GM23338 (cell line): ENCODE results near the gene PPP1R7. TPM values are rescaled to one million over a fixed set of nuclear protein-coding genes. Genes with fewer than 3 reads are reported as not detected.
A peak's percentile ranks its signal among the peaks of the same experiment; 100 is the strongest.

Source experiments
- ATAC-seq: fragments of 200-7000 bp; cut with Tn5 transposase; 3 replicates; pipeline ENCODE4 v1.9.1; 2020
- DNase-seq: peaks from one replicate; pipeline ENCODE4 v3.0.0-alpha.2; 2015; ENCODE audit warnings: low spot score
- H2AFZ ChIP-seq: fragments of 200-600 bp; sonication (generic); 2 replicates; pipeline ENCODE4 v1.8.0; 2016; ENCODE audit warnings: antibody characterized with exemption, mild to moderate bottlenecking, moderate library complexity
- H3F3A ChIP-seq: fragments of 200-600 bp; sonication (generic); replicated peaks from 2 replicates; pipeline ENCODE4 v1.8.0; 2017; ENCODE audit warnings: antibody characterized with exemption, mixed run types, low read depth
- H3K27ac ChIP-seq: fragments of 200-600 bp; sonication (generic); 2 replicates; pipeline ENCODE4 v1.6.1; 2016; ENCODE audit warnings: low read depth
- H3K27me3 ChIP-seq: fragments of 200-600 bp; sonication (generic); 2 replicates; pipeline ENCODE4 v1.8.0; 2016; ENCODE audit warnings: mild to moderate bottlenecking, mixed run types, moderate library complexity; ENCODE audit not compliant: insufficient read depth
- H3K36me3 ChIP-seq: fragments of 200-600 bp; sonication (generic); 2 replicates; pipeline ENCODE4 v1.8.0; 2016; ENCODE audit warnings: mild to moderate bottlenecking; ENCODE audit not compliant: insufficient read depth
- H3K4me1 ChIP-seq: fragments of 200-600 bp; sonication (generic); 2 replicates; pipeline ENCODE4 v1.8.0; 2016; ENCODE audit warnings: mild to moderate bottlenecking, moderate library complexity; ENCODE audit not compliant: insufficient read depth
- H3K4me2 ChIP-seq: fragments of 200-600 bp; sonication (generic); 2 replicates; pipeline ENCODE4 v1.7.1; 2017; ENCODE audit warnings: mixed run types
- H3K4me3 ChIP-seq: fragments of 200-600 bp; sonication (generic); 2 replicates; pipeline ENCODE4 v1.6.1; 2016; ENCODE audit warnings: mixed run types
- H3K79me2 ChIP-seq: fragments of 200-600 bp; sonication (generic); replicated peaks from 2 replicates; pipeline ENCODE4 v1.8.0; 2017; ENCODE audit warnings: mild to moderate bottlenecking; ENCODE audit not compliant: insufficient read depth
- H3K9me2 ChIP-seq: fragments of 200-600 bp; sonication (generic); 2 replicates; pipeline ENCODE4 v1.8.0; 2017; ENCODE audit not compliant: insufficient read depth
- H4K20me1 ChIP-seq: fragments of 200-600 bp; sonication (generic); replicated peaks from 2 replicates; pipeline ENCODE4 v1.8.0; 2017; ENCODE audit warnings: mild to moderate bottlenecking; ENCODE audit not compliant: insufficient read depth
- H3K27ac Mint-ChIP-seq: 2 replicates; pipeline ENCODE4 v1.8.0; 2020; ENCODE audit warnings: inconsistent platforms, mild to moderate bottlenecking, moderate library complexity, mixed read lengths
- H3K27me3 Mint-ChIP-seq: 3 replicates; pipeline ENCODE4 v1.8.0; 2022; ENCODE audit warnings: low read depth, mild to moderate bottlenecking, moderate library complexity, mixed read lengths, inconsistent platforms; ENCODE audit not compliant: insufficient read depth, poor library complexity
- H3K36me3 Mint-ChIP-seq: 3 replicates; pipeline ENCODE4 v1.8.0; 2021; ENCODE audit warnings: low read depth, mild to moderate bottlenecking, inconsistent platforms, moderate library complexity, mixed read lengths
- H3K4me1 Mint-ChIP-seq: 3 replicates; pipeline ENCODE4 v1.8.0; 2020; ENCODE audit warnings: mild to moderate bottlenecking, inconsistent platforms, mixed read lengths
- H3K4me3 Mint-ChIP-seq: 3 replicates; pipeline ENCODE4 v1.8.0; 2021; ENCODE audit warnings: moderate library complexity, mild to moderate bottlenecking, inconsistent platforms, mixed read lengths
- H3K9me3 Mint-ChIP-seq: 3 replicates; pipeline ENCODE4 v1.8.0; 2020; ENCODE audit warnings: moderate library complexity, mild to moderate bottlenecking, inconsistent platforms, mixed read lengths
- CREB1 ChIP-seq: fragments of 250-450 bp; sonication (Bioruptor Pico); IDR thresholded peaks from 2 replicates; pipeline ENCODE4 v1.5.0; 2020; ENCODE audit warnings: low read depth, mild to moderate bottlenecking, moderate library complexity
- EZH2phosphoT487 ChIP-seq: fragments of 200-600 bp; sonication (generic); IDR thresholded peaks from one replicate; pipeline ENCODE4 v1.8.1; 2018; ENCODE audit warnings: antibody characterized with exemption; ENCODE audit not compliant: unreplicated experiment
- JUNB ChIP-seq: IDR thresholded peaks from one replicate; pipeline ENCODE4 v1.6.1; 2016; ENCODE audit warnings: antibody characterized with exemption; ENCODE audit not compliant: unreplicated experiment
- NANOG ChIP-seq: IDR thresholded peaks from 2 replicates; pipeline ENCODE4 v1.6.1; 2016; ENCODE audit warnings: antibody characterized with exemption, borderline replicate concordance
- POLR2AphosphoS5 ChIP-seq: IDR thresholded peaks from 2 replicates; pipeline ENCODE4 v1.6.1; 2016; ENCODE audit warnings: antibody characterized with exemption, low read depth
- STAT1 ChIP-seq: IDR thresholded peaks from one replicate; pipeline ENCODE4 v1.6.1; 2016; ENCODE audit warnings: antibody characterized with exemption; ENCODE audit not compliant: unreplicated experiment
- ZNF114 ChIP-seq: fragments of 250-450 bp; sonication (Bioruptor Pico); IDR thresholded peaks from 2 replicates; pipeline ENCODE4 v1.5.0; 2020; ENCODE audit warnings: mild to moderate bottlenecking, moderate library complexity
- ZNF331 ChIP-seq: fragments of 250-450 bp; sonication (Bioruptor Pico); IDR thresholded peaks from 2 replicates; pipeline ENCODE4 v1.5.0; 2020; ENCODE audit warnings: low read depth, mild to moderate bottlenecking, moderate library complexity
- polyA plus RNA-seq: library from polyadenylated mRNA; unstranded; fragments of >200 nt; fragmentation: Nextera tagmentation; extraction: Ambion mirVana; gene quantifications from 2 replicates; pipeline ENCODE4 v1.2.1, GENCODE V29; 2016
- total RNA-seq: library from RNA; depleted of rRNA; stranded (reverse); fragments of >200 nt; shearing (Covaris generic); gene quantifications from 2 replicates; pipeline ENCODE4 v1.2.3, GENCODE V29; 2014
- TF ChIP-seq, protein P1 (sequence below), 2 experiments: fragments of 200-600 bp in 1 of 2; sonication (generic) in 1 of 2; conservative IDR thresholded peaks; 2 replicates each; pipeline versions ENCODE4 v1.5.1 to v1.6.1; 2016 to 2017; ENCODE audit warnings: antibody characterized with exemption in 2 of 2, low read depth in 2 of 2, mild to moderate bottlenecking in 2 of 2, moderate library complexity in 1 of 2
- TF ChIP-seq, protein P2 (sequence below): IDR thresholded peaks from 2 replicates; pipeline ENCODE4 v1.6.1; 2016; ENCODE audit warnings: antibody characterized with exemption

PPP1R7 gene
- total and polyA plus RNA-seq, 2 experiments from 2014 or later = 48.2 to 94.3 TPM

DNA sequence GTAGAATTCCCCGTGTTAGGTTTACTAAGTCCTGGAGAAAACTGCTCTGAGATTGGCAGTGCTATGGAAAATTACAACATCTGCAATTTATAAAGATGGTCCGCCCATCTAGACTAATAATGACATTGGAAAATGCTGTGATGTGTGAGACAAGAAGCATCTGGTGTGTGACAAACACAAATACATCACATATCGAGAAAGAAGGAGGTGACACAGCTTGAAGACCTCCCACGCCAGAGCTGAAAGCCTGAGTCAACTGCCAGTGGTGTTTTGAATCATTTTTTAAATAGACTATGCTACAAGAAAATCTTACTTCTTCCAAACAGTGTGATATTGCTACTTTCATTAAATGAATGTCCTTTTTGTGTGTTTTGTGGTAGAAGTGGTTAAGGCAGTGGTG lies 29.6 kb downstream of the PPP1R7 start (continued):
- TF ChIP-seq, protein P1, sequence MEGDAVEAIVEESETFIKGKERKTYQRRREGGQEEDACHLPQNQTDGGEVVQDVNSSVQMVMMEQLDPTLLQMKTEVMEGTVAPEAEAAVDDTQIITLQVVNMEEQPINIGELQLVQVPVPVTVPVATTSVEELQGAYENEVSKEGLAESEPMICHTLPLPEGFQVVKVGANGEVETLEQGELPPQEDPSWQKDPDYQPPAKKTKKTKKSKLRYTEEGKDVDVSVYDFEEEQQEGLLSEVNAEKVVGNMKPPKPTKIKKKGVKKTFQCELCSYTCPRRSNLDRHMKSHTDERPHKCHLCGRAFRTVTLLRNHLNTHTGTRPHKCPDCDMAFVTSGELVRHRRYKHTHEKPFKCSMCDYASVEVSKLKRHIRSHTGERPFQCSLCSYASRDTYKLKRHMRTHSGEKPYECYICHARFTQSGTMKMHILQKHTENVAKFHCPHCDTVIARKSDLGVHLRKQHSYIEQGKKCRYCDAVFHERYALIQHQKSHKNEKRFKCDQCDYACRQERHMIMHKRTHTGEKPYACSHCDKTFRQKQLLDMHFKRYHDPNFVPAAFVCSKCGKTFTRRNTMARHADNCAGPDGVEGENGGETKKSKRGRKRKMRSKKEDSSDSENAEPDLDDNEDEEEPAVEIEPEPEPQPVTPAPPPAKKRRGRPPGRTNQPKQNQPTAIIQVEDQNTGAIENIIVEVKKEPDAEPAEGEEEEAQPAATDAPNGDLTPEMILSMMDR (conservative IDR thresholded peaks at IDR 0.05; ENCODE audit: low read depth in 2 of 2) = no peak
- TF ChIP-seq EZH2phosphoT487 (no peak), NANOG (no peak), ZNF331 (CRISPR knock-in tag) (no peak), JUNB (no peak), STAT1 (no peak), ZNF114 (no peak), POLR2AphosphoS5 (no peak), CREB1 (CRISPR knock-in tag) (no peak)

DNA sequence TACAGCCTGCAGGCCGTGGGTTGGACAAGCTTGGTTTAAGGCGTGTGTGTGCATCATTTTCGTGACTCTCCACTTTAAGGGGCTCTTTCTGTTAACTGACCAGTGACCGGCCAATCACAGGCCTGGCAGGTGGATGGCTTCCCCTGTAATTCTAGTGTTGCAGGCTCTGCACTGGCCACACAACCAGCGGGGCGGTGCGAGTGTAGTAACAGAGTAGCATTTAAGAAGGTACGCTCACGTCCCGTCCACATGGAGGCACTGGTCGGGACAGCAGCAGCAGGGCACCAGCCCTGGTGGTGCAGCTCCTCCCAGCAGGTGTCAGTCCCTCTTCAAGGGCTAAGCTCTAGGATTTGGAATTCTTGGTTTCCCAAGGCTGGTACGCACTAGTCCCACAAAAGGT lies 30.2 kb downstream of the PPP1R7 start:
- no peak overlapping the region for H3K4me3 Mint-ChIP-seq
- H3K4me1 ChIP-seq = no peaks in the 10 kb centered on the region
- no peaks in the 10 kb centered on the region for H3K9me2 ChIP-seq
- no peak overlapping the region for H3K4me3 ChIP-seq
- no peak overlapping the region for H3K4me2 ChIP-seq
- no peaks in the 10 kb centered on the region for H3K9me3 Mint-ChIP-seq
- peaks cover under 1% of the 10 kb centered on the region; the same call in 1 of the 3 replicates for H3K36me3 Mint-ChIP-seq
- H3F3A ChIP-seq = no peaks in the 10 kb centered on the region
- no peaks in the 10 kb centered on the region for H3K36me3 ChIP-seq
- H3K27me3 Mint-ChIP-seq = peaks cover 5% of the 10 kb centered on the region
- peak; percentile 93 for DNase-seq
- H3K79me2 ChIP-seq = no peaks in the 10 kb centered on the region
- TF ChIP-seq, protein P2, sequence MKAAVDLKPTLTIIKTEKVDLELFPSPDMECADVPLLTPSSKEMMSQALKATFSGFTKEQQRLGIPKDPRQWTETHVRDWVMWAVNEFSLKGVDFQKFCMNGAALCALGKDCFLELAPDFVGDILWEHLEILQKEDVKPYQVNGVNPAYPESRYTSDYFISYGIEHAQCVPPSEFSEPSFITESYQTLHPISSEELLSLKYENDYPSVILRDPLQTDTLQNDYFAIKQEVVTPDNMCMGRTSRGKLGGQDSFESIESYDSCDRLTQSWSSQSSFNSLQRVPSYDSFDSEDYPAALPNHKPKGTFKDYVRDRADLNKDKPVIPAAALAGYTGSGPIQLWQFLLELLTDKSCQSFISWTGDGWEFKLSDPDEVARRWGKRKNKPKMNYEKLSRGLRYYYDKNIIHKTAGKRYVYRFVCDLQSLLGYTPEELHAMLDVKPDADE = no peak
- TF ChIP-seq STAT1 = no peak
- TF ChIP-seq, protein P1 (conservative IDR thresholded peaks at IDR 0.05; ENCODE audit: low read depth in 2 of 2) = peak; percentile 50 to 66
- 0 out of 2 replicates have a peak, but pooled peaks have one; percentile 8 for TF ChIP-seq CREB1 (CRISPR knock-in tag)
- no peak for TF ChIP-seq EZH2phosphoT487
- H3K27ac ChIP-seq = no peak overlapping the region
- H3K27me3 ChIP-seq = no peaks in the 10 kb centered on the region
- peaks cover 13% of the 10 kb centered on the region; the same call in 2 of the 3 replicates for H3K4me1 Mint-ChIP-seq
- ATAC-seq = peak; percentile 100
- H4K20me1 ChIP-seq = no peaks in the 10 kb centered on the region
- no peak overlapping the region for H2AFZ ChIP-seq
- no peak overlapping the region for H3K27ac Mint-ChIP-seq
